Measurements from ENCODE around the gene NMNAT2.

The NMNAT2 gene

GRCh38 chr1:183231545-183231944 is 186.6 kb downstream of the NMNAT2 start:
- no peak overlapping the region for H2AFZ ChIP-seq (ENCODE audit: low read depth, low read length)
- H3K27ac ChIP-seq (ENCODE audit: low read length): no peak overlapping the region
- H3K9me3 ChIP-seq (ENCODE audit: insufficient read depth, low read length): no peaks in the 10 kb centered on the region
- H3K27me3 ChIP-seq (ENCODE audit: low read depth, low read length): peaks cover 10% of the 10 kb centered on the region
- no peak for TF ChIP-seq EZH2phosphoT487 (IDR thresholded peaks at IDR 0.05; ENCODE audit: low read depth)
- H3K79me2 ChIP-seq (ENCODE audit: low read length): no peaks in the 10 kb centered on the region
- H4K20me1 ChIP-seq (ENCODE audit: insufficient read depth, low read length): no peaks in the 10 kb centered on the region
- H3K4me1 ChIP-seq (ENCODE audit: low read length): no peaks in the 10 kb centered on the region
- no peak overlapping the region for H3K4me2 ChIP-seq (ENCODE audit: low read length)
- no peak overlapping the region for H3K4me3 ChIP-seq (ENCODE audit: low read length)
- H3K36me3 ChIP-seq (replicated peaks; ENCODE audit: low read depth, low read length): no peaks in the 10 kb centered on the region
- no peak overlapping the region for H3K9ac ChIP-seq (ENCODE audit: low read length)

DNA sequence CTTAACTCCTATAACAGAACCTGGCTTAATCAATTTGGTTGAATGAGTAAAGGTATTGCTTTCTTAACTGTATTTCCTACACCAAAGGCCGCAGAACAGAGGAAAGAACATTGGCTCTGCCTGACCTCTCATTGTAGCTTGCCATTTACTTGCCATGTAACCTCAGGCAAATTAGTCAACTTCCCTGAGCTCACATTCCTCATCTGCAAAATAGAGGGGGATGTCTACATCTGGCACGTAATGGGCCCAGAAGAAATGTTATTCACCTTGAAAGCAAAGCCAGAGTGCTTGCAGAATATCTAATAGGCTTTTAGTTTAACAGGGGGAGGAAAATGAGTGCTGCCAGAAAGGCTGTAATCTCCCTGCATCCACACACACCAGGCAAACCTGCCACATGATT is 187.8 kb downstream of the NMNAT2 start:
- TF ChIP-seq EZH2phosphoT487 (IDR thresholded peaks at IDR 0.05; ENCODE audit: low read depth) (no peak), CTCF (IDR thresholded peaks at IDR 0.05; ENCODE audit: low read depth, low read length) (no peak)
- Histone ChIP-seq H4K20me1 (ENCODE audit: insufficient read depth, low read length) (no peaks in the 10 kb centered on the region), H3K79me2 (ENCODE audit: low read length) (no peaks in the 10 kb centered on the region), H3K4me1 (ENCODE audit: low read length) (no peaks in the 10 kb centered on the region), H3K4me2 (ENCODE audit: low read length) (no peak overlapping the region), H3K4me3 (ENCODE audit: low read length) (no peak overlapping the region), H3K27ac (ENCODE audit: low read length) (no peak overlapping the region), H3K9ac (ENCODE audit: low read length) (no peak overlapping the region), H3K36me3 (replicated peaks; ENCODE audit: low read depth, low read length) (no peaks in the 10 kb centered on the region), H3K9me3 (ENCODE audit: insufficient read depth, low read length) (no peaks in the 10 kb centered on the region), H2AFZ (ENCODE audit: low read depth, low read length) (no peak overlapping the region), H3K27me3 (ENCODE audit: low read depth, low read length) (peaks cover 17% of the 10 kb centered on the region)

- no peaks in the 10 kb centered on the region for H3K4me1 ChIP-seq (ENCODE audit: low read length)
- no peak overlapping the region for H3K27ac ChIP-seq (ENCODE audit: low read length)
- H3K9ac ChIP-seq (ENCODE audit: low read length): no peak overlapping the region
- no peaks in the 10 kb centered on the region for H3K36me3 ChIP-seq (replicated peaks; ENCODE audit: low read depth, low read length)
- H2AFZ ChIP-seq (ENCODE audit: low read depth, low read length): no peak overlapping the region
- no peak overlapping the region for H3K4me2 ChIP-seq (ENCODE audit: low read length)
- no peaks in the 10 kb centered on the region for H4K20me1 ChIP-seq (ENCODE audit: insufficient read depth, low read length)
- H3K4me3 ChIP-seq (ENCODE audit: low read length): no peak overlapping the region
- no peaks in the 10 kb centered on the region for H3K79me2 ChIP-seq (ENCODE audit: low read length)
- H3K27me3 ChIP-seq (ENCODE audit: low read depth, low read length): peaks cover 35% of the 10 kb centered on the region
- TF ChIP-seq CTCF (IDR thresholded peaks at IDR 0.05; ENCODE audit: low read depth, low read length): no peak
- no peaks in the 10 kb centered on the region for H3K9me3 ChIP-seq (ENCODE audit: insufficient read depth, low read length)
Measured at GRCh38 chr1:183228347-183229220, 189.6 kb downstream of the NMNAT2 start.

DNA sequence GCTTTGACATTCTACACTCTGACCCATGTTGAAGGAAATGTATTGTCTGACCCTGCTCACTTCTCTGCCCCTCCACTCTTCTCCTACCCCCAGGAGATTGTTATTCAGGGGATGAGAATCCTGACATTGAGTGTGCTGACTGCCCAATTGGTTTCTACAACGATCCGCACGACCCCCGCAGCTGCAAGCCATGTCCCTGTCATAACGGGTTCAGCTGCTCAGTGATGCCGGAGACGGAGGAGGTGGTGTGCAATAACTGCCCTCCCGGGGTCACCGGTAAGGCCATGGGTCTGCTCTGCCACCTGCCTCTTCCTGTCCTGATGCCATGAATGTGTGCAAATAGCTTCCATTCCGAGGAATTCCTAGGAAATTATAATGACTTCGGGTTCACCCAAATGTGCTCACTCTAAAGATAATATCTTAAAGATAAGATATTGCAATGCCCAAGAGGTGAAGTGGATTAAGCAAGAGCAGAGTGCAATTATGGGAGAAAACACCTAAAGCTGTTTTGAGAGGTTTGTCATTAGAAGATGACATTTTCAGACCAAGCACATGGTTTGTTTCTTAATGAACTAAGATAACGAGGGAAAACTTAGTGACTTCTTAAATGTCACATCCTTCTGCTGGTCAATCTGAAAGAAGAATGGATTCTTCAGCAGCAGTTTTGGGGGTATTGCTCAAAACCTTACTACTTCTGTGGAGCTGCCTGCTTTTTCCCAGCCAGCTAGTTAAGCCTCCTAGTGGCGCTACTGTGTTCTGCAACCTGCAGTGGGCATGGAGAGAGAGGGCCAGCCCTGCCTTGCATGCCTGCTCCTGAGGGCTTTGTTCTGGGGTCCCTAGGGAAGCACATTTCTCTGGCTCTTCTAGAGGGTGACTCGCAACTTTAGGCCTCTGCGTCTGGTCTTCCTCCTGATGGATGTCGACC is 190.5 kb downstream of the NMNAT2 start:
- Histone ChIP-seq H3K4me1 (ENCODE audit: low read length) (no peaks in the 10 kb centered on the region), H3K27me3 (ENCODE audit: low read depth, low read length) (peaks cover 44% of the 10 kb centered on the region), H4K20me1 (ENCODE audit: insufficient read depth, low read length) (no peaks in the 10 kb centered on the region), H3K9me3 (ENCODE audit: insufficient read depth, low read length) (no peaks in the 10 kb centered on the region), H3K4me2 (ENCODE audit: low read length) (no peak overlapping the region), H3K79me2 (ENCODE audit: low read length) (no peaks in the 10 kb centered on the region), H3K4me3 (ENCODE audit: low read length) (no peak overlapping the region), H3K9ac (ENCODE audit: low read length) (no peak overlapping the region), H3K36me3 (replicated peaks; ENCODE audit: low read depth, low read length) (no peaks in the 10 kb centered on the region), H2AFZ (ENCODE audit: low read depth, low read length) (no peak overlapping the region), H3K27ac (ENCODE audit: low read length) (no peak overlapping the region)
- no peak for TF ChIP-seq EZH2phosphoT487 (IDR thresholded peaks at IDR 0.05; ENCODE audit: low read depth)
- peak; percentile 82 for TF ChIP-seq CTCF (IDR thresholded peaks at IDR 0.05; ENCODE audit: low read depth, low read length)

Measured in OCI-LY3 (cell line).